LHCN-M2 (cell line): ENCODE measurements around the gene SEMA4B. TPM values are rescaled to one million over a fixed set of nuclear protein-coding genes. Genes with fewer than 3 reads are reported as not detected.
A peak's percentile ranks its signal among the peaks of the same experiment; 100 is the strongest.

Experiments
- DNase-seq: peaks from one replicate; pipeline ENCODE4 v3.0.0-alpha.2; 2012; ENCODE audit warnings: low read depth
- total RNA-seq: library from RNA; depleted of rRNA; stranded (reverse); fragments of >200 nt; gene quantifications from 2 replicates; pipeline ENCODE4 v1.2.3, GENCODE V29; 2014

Gene SEMA4B
- total RNA-seq, 1 experiment from 2014 or later: 6.3 TPM

- no peak for DNase-seq
Observed at GRCh38 chr15:90225504-90226234, 24.5 kb downstream of the SEMA4B start.

GRCh38 chr15:90227336-90227735 is 26.2 kb downstream of the SEMA4B start:
- DNase-seq: no peak

GRCh38 chr15:90227816-90228772 is 27.0 kb downstream of the SEMA4B start:
- no peak for DNase-seq

DNA sequence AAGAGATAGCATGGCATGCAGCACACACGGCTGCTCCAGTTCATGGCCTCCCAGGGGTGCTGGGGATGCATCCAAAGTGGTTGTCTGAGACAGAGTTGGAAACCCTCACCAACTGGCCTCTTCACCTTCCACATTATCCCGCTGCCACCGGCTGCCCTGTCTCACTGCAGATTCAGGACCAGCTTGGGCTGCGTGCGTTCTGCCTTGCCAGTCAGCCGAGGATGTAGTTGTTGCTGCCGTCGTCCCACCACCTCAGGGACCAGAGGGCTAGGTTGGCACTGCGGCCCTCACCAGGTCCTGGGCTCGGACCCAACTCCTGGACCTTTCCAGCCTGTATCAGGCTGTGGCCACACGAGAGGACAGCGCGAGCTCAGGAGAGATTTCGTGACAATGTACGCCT is 27.8 kb downstream of the SEMA4B start:
- no peak for DNase-seq

DNA sequence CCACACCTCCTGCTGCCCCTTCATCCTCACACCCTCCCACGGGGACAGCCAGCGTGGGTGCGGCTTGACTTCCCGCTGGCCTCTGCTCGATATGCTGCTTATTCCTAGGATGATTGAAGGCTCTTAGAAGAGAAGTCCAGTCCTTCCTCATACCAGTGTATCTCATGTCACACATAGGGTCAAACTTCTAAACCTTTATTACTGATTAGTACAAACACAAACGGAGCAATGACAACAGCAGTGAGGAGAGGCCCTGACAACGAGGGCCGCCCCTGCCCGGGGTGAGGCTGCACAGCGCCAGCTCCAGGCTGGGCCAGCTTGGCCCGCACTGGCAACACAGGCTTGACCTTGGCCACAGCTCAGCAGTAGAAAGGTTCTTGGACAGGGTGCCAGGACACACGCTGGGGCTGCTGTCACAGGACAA is 29.0 kb downstream of the SEMA4B start:
- no peak for DNase-seq

- no peak for DNase-seq
Observed at GRCh38 chr15:90230610-90231009, 29.5 kb downstream of the SEMA4B start.

DNA sequence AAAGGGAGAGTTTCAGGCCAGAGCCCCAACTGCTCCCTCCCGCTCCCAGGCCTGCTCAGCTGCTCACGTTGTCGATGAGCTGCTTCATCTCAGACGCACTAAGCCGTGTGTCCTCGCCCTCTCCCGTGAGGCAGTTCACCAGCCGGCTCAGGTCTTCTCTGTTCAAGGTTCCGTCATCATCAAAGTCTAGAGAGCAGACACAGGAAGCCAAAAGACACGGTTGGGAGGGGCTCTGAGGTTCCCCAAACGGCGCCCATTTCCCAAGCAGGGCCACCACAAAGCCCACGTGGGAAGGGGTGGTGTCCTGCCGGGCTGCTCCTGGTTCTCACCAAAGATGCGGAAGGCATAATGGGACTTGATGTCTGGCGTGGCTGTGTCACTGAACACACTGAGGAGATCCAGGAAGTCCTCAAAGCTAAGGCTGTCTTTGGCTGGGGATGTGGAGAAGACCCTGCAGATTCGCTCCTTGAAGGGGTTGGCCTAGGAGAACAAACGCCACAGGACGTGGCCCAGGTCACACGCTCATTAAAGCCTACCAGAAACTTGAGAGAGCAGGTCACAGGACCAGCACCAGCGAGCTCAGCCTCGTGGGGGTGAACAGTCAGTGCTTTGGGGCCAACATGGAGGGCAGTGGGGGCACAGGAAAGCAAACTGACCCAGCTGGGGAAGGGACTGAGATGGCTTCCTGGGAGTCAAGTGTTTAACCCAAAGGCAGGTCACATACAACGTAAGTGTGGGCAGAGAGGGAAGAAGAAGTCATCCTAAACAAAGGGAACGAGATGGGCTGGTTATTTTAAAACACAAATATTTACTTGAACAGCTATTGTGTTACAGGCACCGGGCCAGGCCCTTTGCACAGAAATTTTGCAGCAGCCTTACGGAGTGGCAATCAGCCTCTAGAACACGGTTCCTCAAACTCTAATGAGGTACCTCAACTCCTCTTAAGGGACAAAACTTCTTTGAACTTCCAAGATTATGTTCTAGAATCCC is 30.2 kb downstream of the SEMA4B start:
- no peak for DNase-seq

GRCh38 chr15:90232196-90232595 is 31.1 kb downstream of the SEMA4B start:
- peak; percentile 9 for DNase-seq

DNA sequence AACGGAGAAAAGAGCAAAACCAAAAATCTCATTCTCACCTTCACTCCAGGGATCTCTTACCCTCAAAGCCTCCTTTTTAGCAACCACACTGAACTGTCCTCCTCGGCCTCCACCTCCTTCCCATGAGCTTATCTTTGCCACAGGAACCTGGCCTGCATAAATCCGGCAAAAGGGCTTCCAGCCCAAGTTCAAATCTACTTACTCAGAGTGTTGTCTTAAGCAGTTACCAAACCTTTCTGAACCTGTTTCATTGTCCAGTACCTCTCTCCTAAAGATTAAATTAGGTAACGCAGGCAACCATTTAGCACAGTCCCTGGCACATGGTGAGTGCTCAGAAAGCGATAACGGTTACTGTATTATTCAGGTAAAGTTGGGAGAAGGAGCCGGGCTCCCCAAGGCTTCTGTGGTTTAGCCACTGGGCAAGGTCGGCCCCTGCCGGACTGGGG is 31.8 kb downstream of the SEMA4B start:
- DNase-seq: no peak

- peak; percentile 94 for DNase-seq
Observed at GRCh38 chr15:90233387-90234095, 32.4 kb downstream of the SEMA4B start, which contains the start of gene CIB1. Gene CIB1 (minus strand): TSS chr15:90233941. CDS start chr15:90233885, 56 bp downstream.

DNA sequence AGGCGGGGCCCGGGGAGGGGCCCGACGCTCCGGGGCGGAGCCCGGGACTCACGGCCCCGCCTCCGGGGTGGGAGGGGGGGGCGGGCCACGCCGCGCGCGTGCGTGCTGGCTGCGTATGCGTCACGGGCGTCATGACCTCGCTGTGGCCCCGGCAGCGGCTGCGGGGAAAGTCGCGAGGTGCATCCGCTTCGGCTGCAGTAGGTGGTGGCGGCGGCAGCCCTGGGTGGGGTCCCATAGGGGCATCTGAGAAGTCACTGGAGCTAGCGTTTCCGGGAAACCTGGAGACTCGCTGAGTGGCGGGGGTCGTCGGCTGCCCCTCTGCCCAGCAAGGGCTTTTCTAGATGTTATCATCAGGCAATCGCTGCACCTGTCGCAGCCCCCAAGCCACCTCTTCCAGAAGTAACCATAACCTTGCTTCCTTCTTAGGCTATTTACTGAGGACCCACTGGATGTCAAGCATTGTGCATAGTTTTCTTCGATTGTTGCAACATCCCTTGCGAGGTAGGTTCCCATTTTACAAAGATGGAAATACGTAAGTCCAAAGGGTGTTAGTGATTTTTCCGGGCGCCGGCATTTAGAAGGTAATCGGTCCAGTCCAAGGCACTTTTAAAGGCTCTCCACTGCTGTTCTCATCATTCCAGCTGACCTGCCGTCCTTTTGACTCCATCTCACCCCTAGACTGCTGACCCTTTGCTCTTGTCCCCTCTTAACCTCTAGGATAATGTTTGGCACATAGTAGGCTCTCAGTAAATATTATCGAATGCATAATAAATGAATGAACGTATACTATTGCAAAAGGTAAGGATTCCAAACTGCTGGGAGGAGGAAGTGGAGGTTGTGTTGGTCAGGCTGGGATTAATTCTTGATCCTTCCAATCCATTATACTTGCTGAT is 33.2 kb downstream of the SEMA4B start, which contains the start of gene GDPGP1:
TSS of gene GDPGP1 (plus strand) at position 114 of the 893 bp plus-strand sequence. CDS start 6,700 bp downstream, outside the sequence.
- no peak for DNase-seq

DNA sequence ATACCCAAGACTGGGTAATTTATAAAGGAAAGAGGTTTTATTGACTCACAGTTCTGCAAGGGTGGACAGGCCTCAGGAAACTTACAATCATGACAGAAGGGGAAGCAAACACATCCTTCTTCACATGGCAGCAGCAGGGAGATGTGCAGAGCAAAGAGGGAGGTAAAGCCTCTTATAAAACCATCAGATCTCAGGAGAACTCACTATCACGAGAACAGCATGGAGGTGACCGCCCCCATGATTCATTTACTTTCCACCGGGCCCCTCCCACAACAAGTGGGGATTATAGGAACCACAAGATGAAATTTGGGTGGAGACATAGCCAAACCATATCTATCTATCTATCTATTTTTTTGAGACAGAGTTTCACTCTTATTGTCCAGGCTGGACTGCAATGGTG is 38.2 kb downstream of the SEMA4B start:
- DNase-seq: peak; percentile 8

- DNase-seq: no peak
Observed at GRCh38 chr15:90240856-90241255, 39.7 kb downstream of the SEMA4B start.

- DNase-seq: no peak
Observed at GRCh38 chr15:90241343-90242192, 40.4 kb downstream of the SEMA4B start.

DNA sequence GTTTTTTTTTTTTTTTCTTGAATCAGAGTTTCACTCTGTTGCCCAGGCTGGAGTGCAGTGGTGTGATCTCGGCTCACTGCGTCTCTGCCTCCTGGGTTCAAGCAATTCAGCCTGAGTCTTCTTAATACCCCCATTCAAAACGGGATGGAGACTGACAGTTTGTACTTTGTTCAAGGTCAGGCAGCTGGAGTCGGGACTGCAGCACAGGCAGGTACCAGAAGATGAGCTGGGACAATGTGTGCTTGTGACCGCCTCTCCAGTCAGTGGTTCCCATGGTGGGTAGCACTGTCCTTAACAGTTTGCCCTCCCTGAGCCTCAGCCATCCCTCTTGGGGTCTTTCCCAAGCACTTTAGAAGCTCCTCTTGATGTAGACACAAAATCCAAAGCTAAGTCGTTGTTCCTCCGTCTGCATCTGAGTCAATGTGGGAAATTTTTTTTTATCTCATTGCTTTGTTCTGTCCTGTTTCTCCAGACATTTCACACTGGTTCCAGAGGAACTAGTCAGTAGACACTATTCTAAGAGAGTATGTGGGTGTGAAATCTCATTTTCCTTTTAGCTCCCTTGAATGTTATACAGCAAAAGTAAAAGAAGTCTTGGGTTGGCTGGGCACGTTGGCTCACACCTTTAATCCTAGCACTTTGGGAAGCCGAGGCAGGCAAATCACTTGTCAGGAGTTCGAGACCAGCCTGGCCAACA is 43.0 kb downstream of the SEMA4B start:
- no peak for DNase-seq

DNA sequence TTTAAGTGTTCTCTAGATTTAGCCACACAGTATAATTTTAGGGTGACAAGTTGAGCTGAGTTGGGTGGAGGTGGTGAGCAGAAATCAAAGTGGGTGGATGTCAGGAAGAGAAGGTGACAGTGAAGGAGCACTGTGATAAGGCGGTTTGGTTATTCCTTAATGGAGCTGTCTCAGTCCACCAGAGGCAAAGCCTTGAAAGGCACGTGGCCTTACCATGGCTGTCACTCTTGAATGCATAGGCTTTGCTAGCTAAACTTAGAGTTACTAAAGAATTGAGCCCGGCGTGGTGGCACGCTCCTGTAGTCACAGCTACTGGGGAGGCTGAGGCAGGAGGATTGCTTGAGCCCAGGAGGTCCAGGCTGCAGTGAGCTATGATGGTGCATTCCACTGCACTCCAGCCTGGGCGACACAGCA is 47.7 kb downstream of the SEMA4B start:
- DNase-seq: no peak

- DNase-seq: peak; percentile 74
Observed at GRCh38 chr15:90249203-90249863, 48.2 kb downstream of the SEMA4B start, which contains the start of gene TTLL13. Gene TTLL13 (plus strand): TSS chr15:90249556. CDS start chr15:90250631, 1,075 bp downstream.
